Measurements from ENCODE around the gene PRMT7.

Gene PRMT7, protein sequence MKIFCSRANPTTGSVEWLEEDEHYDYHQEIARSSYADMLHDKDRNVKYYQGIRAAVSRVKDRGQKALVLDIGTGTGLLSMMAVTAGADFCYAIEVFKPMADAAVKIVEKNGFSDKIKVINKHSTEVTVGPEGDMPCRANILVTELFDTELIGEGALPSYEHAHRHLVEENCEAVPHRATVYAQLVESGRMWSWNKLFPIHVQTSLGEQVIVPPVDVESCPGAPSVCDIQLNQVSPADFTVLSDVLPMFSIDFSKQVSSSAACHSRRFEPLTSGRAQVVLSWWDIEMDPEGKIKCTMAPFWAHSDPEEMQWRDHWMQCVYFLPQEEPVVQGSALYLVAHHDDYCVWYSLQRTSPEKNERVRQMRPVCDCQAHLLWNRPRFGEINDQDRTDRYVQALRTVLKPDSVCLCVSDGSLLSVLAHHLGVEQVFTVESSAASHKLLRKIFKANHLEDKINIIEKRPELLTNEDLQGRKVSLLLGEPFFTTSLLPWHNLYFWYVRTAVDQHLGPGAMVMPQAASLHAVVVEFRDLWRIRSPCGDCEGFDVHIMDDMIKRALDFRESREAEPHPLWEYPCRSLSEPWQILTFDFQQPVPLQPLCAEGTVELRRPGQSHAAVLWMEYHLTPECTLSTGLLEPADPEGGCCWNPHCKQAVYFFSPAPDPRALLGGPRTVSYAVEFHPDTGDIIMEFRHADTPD

DNA sequence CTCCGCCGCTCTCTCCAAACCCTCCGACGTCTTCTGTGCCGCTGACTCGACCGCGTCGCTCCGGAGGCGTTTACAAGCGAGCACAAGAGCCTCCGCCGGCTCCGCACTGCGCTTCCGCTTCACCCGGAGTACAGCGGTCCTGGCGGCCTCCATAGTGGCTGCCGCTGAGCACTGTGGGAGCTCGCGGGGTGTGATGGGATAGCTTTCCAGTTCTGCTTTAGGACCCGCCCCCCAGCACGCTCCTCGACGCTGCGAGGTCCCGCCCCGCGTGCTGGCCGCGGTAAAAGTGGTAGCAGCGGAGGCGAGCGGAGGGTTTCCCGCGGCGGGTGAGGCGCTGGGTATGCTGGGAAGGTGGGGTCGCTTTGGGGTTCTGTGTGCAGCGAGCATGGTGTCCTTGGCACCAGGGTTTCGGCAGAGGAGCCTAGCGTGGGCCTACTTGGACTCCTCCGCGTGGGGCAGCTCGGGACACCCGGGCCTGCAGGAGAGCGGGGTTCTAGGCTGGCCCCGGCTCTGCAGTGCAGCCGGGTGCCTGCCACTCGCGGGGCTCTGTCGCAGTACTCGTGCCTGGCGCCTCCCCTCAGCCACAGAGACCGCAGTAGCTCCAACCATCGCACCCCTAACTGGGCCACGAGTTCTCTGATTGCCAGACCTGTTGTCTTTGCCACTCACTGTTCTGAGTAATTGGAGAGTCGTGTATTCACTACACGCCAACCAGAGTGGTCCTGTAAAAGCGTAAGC lies at the start of gene PRMT7, which contains the start of gene SLC7A6OS:
Gene PRMT7 (plus strand): TSS at position 246 of the 738 bp plus-strand sequence. CDS start 4,961 bp downstream, outside the sequence.
Gene SLC7A6OS (minus strand): TSS at position 173 of the 738 bp plus-strand sequence. CDS start 20 bp downstream, at position 153.
- in situ Hi-C loops (cut with HindIII; ENCODE audit: low sequenced_read_pairs), result no loop called here

DNA sequence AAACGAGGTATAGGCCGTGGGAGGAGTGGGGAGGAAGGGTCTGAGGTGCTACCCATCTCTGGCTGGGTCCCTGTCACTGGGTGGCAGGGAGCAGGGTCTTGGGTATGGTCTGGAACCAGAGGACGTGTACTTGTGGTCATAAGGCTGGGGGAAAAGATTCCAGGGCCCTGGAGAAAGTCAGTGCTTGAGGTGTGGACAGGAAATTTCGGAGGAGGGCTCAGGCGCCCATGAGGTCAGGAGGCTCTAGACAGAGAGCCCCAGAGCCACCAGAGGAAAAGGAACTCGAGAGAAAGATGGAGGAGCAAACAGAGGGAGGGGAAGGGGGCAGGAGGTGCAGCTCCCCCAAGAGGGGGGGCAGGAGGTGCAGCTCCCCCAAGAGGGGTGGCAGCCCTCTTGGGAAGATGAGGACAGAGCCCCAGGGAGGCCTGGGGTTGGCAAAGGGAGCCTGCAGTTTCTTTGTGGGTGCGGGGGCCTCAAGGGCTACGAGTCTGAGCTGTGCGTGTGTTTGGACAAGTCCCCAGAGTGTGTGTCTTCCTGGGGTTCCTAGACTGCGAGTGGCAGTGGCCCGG lies 47.2 kb upstream of the PRMT7 start:
- in situ Hi-C loops (cut with HindIII; ENCODE audit: low sequenced_read_pairs), result no loop called here

DNA sequence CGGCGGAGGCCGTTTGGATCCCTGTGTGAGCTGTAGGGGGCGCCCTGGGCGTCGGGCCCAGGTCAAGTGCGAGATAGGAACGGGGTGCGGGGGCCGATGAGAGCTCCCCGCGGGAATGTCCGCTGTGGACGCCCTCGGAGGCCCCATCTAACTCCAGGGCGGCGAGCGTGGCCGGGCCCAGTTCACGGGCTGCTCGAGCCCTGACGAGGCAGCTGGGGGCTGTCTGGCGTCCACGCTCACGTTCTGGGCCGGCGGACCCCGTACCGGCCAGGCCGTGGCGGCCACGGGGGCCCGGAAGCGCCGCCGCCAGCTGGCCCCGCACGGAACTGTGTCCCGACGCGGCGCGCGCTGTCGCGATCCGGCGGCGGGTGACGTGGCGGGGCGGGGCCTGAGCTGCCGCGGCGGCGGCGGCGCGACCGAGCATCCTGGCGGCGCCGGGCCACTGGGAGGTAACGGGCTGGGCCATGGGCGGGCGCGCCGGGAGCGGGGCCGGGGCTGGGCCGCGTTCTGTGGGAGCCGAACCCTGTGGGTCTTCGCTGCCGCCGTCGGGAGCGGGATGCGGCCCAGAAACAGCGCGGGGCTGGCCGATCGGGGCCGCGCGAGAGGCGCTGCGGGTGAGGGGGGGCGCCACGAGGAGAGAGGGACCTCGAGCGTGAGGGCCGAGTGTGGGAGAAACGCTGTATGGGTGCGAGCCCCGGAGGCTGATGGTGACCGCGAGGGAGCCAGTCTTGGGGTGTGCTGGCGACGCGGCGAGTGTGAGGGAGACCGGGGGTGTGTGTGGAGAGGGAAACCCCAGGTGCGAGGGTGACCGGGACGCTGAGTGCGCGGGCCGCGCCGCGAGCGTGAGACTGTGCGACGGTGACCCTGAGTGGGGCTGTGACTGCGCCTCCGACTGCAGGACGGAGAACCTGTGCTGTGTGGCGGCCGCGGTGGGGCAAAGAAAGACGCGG lies 46.4 kb upstream of the PRMT7 start, which contains the start of gene SLC7A6:
Gene SLC7A6 (plus strand): TSS at position 399 of the 950 bp plus-strand sequence. CDS start 10,201 bp downstream, outside the sequence.
- in situ Hi-C loops (cut with HindIII; ENCODE audit: low sequenced_read_pairs), result no loop called here

DNA sequence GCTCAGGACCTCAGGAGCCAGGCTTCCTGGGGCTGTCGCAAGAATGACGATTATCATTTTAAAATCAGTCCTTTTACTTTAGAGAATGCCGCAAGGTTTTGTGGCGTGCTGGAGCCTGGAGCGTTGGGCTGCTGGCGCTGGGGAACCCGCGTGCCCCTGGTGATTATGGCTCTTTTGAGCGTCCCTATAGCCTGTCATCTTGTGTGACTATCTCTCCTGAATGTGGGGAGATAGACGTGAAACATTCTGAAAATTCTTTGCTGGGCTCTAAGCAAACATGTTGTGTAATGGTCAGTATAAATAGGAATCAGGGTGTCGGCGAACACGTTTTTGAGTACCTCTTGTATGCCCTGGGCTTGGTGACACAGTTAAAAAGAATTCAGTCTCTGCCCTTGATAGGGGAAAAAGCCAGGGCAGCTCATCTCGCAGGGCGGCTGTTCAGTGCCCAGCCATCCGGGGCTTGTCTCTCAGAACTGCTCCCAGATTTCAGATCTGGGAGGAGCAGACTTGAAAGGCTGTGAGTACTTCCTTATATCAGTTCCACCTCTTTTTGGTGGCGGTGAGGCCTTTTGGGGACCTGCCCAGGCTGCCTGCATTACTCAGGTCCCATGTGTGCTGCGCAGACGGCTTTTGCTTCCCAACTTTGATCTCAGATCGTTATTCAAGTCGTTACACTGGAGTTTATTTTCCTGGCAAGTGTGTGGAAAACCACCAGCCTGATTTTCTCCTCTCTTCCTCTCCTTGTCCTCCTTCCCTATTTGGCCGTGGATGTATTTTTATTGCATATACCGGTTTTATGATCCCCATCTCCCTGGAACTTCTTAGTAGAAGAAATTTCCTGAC lies 45.5 kb upstream of the PRMT7 start:
- in situ Hi-C loops (cut with HindIII; ENCODE audit: low sequenced_read_pairs), result no loop called here

DNA sequence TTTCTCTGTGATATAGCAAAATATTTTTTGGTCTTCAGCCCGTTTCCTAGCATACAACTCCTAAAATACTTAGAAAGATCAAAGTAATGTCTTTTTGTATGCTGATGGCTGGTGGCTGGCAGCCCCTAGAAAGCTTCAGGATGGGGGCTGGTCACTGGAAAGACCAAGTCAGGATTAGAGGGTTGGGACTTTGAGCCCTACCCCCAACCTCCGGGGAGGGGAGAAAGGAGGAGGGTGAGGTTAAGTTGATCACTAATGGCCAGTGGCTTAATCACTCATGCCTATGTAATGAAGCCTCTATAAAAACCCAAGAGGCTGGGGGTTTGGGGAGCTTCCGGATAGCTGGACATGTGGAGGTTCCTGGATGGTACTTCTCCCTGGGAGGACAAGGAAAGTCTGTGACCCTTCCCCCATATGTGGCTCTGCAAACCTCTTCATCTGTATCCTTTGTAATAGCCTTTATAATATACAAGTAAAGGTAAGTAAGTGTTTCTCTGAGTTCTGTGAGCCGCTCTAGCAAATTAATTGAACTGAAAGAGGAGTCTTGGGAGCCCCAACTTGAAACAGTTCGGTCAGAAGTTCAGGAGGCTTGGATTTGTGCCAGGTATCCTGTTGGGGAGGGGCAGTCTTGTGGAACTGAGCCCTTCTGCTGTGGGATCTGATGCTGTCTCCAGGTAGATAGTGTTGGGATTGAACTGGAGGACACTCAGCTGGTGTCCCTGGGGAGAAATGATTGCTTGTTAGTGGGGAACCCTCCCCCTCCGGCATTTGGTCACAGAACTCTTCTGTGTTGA lies 43.0 kb upstream of the PRMT7 start:
- in situ Hi-C loops (cut with HindIII; ENCODE audit: low sequenced_read_pairs), result no loop called here

DNA sequence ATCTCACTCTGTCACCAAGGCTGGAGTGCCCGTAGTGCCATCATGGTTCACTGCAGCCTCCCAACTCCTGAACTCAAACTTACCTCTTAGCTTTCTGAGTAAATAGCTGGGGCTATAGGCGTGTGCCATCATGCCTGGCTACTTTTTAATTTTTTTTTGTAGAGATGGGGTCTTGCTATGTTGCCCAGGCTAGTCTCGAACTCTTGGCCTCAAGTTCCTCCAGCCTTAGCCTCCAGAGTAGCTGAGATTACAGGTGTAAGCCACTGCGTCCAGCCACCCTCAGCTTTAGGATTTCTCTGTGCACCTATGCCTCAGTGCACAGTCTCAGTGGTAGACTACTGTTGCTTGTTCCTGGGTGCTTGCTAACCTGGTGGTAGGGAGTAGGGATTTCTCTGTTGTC lies 41.0 kb upstream of the PRMT7 start:
- in situ Hi-C loops (cut with HindIII; ENCODE audit: low sequenced_read_pairs), result no loop called here

DNA sequence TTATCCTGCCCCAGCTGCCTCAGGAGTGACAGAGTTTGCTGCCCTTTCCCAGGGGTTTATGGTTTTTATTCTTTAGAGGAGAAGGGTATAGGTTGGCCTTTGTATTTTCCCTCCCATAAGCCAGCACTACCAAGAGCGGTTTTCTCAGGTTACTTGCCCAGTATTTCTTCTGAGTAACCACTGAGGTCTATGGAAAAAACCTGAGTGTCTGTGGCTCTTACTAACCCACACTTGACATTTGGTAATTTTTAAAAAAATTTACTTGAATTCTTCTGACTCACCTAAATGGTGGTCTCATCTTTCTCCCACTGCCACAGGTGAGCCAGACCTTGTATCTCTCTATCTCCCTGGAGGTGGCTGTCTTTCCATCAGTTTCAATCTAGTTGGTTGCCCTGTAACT lies 40.5 kb upstream of the PRMT7 start:
- in situ Hi-C loops (cut with HindIII; ENCODE audit: low sequenced_read_pairs), result no loop called here

DNA sequence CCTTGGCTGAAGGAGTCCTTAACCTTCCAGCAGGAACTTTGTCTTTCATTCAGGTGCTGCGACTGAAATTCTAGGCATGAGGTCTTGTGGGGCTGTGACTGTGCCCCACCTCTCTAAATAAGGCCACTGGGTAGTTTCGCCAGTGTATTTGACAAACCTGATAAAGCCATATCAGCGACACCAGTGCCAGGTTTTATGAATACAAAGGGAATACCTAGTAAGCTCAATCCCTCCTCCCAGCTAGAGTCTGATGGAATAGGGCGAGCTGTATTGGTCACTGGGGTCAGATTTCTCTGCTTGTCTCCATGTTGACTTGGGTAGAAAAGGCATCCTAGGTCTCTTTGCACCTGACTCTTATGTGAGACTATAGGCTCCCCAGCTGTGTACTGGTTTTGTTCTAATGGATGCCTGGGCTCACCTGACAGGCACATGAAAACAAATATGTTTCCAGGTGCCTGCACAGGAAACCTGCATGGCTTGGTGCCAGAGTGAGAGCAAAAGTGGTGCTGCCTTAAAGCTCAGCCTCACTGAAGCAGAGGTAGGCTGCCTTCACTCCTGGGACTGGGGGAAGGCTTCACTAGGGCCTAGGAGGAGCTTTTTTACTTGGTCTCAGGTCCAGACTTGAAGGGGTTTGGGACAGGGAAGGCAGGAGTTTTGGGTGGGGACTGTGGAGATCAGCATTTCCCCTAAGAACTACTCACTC lies 38.2 kb upstream of the PRMT7 start:
- in situ Hi-C loops (cut with HindIII; ENCODE audit: low sequenced_read_pairs), result no loop called here

DNA sequence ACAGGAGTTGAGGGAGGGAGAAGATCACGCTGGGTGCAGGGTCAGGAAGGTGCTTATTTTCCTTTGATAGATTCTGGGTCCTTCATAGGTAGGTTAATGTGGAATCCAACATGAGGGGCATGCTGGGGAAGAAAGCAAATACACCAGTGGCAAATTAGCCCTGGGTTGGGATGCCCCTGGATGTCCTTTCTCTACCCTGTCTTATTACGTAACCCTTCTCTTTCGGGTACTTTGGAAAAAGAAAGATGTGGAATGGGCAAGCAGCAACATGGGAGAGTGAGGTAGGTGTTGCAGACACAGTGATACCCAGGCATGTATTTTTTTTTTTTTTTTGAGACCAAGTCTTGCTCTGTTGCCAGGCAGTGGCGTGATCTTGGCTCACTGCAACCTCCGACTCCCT lies 37.4 kb upstream of the PRMT7 start:
- in situ Hi-C loops (cut with HindIII; ENCODE audit: low sequenced_read_pairs), result no loop called here

DNA sequence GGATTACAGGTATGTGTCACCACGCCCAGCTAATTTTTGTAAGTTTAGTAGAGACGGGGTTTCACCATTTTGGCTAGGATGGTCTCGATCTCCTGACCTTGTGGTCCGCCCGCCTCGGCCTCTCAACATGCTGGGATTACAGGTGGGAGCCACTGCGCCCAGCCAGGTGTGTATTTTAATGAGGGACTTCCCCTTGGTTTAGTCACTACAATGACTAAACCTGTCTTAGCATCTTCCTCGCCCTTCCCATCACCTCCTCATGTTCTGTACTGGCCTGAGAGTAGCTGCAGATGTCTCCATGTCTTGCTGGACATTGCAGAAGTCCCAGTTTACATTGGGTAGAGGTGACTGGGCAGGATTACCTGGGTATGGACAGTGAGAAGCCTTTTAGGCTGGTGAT lies 36.9 kb upstream of the PRMT7 start:
- in situ Hi-C loops (cut with HindIII; ENCODE audit: low sequenced_read_pairs), result no loop called here

DNA sequence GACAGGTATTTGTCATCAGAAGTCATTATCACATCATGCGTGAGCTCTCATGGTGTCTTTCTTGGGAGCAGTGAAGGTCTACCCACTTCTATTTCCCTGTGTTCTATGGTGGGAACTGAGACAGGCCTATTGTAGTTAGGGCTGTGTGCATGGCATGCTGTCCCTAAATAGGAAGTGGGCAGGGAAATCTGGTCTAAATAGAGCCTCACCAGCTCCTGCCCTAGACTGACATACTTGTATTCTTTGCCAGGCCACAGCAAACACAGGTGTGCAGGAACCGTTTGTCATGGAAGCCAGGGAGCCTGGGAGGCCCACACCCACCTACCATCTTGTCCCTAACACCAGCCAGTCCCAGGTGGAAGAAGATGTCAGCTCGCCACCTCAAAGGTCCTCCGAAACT lies 36.4 kb upstream of the PRMT7 start:
- in situ Hi-C loops (cut with HindIII; ENCODE audit: low sequenced_read_pairs), result no loop called here

DNA sequence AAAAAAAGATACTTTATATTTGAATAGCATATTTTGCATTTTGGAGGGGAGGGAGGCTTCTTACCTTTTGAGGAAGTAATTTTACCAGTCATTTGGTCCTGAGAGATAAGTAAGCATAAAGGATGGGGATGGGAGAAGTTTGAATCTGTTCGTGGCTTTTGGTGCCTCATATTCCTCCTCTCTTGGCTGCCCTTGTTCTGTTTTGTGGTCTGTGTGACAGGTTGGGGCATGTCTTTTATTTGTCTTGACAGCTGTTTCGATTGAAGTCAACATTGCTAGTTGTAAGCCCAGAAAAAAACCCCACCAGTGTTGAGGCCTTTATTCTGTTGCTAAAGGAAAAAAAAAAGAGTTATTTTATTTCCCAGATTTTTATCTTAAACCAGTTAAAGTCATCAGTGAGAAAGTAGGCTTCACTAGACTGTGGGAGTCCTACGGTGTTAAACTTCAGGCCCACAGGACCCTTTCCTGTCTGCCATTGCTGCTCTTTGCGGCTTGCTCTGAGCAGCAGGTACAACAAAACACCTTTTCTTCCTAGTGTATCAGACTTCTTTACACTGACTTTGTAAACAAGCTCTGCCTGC lies 35.1 kb upstream of the PRMT7 start:
- in situ Hi-C loops (cut with HindIII; ENCODE audit: low sequenced_read_pairs), result no loop called here

DNA sequence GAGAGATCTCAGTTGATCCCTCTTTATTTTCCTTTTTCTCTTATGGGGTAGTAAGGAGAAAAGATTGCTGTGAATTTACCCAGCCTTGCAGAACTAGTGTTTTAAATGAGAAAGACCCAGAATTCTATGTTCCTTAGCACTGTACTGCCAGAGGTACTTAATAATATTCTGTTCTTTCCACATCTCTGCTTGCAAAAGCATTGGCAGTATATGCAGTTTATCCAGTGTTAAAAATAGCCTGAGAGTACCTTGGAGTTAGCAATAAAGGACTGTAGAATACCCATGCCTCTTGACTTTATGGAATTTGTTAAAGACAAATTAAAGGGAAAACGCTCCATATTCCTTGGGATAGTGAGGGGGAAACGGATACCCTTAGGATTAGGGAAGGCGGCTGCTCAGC lies 34.6 kb upstream of the PRMT7 start:
- in situ Hi-C loops (cut with HindIII; ENCODE audit: low sequenced_read_pairs), result no loop called here

DNA sequence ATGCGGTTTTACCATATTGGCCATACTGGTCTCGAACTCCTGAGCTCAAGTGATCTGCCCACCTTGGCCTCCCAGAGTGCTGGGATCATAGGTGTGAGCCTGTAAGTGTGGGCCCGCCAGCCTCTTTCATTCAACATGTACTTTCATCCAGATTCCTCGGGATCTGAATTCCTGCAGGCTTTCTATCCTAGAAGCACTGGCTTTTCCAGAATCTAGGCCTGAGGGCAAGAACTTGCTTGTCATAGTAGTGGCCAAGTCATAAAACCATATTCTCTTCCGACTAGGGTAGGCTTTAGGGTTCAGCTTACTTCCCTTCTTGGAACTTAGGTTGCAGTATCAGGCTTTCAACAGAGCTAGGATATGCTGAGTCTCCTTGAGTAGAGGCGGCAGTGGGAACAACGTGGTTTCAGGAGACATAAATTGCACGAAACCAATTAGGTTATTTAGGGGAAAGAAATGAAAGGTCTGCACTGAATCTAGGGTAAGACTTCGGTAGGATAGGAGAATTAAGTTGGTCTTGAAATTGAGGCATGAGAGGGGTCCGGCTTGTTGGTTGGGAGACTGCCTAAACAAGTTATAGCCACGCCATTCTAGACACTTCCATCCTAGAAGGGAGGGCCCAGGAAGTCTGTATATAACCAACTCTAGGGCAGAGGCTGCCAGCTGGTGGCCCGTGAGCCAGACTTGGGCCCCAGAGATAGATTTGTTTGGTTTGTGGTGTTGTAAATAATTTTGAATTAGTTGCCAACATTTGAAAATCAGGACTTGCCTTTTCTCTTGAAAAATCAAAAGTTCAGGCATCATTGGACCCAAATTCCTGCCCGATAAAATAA lies 30.9 kb upstream of the PRMT7 start:
- in situ Hi-C loops (cut with HindIII; ENCODE audit: low sequenced_read_pairs), result no loop called here

DNA sequence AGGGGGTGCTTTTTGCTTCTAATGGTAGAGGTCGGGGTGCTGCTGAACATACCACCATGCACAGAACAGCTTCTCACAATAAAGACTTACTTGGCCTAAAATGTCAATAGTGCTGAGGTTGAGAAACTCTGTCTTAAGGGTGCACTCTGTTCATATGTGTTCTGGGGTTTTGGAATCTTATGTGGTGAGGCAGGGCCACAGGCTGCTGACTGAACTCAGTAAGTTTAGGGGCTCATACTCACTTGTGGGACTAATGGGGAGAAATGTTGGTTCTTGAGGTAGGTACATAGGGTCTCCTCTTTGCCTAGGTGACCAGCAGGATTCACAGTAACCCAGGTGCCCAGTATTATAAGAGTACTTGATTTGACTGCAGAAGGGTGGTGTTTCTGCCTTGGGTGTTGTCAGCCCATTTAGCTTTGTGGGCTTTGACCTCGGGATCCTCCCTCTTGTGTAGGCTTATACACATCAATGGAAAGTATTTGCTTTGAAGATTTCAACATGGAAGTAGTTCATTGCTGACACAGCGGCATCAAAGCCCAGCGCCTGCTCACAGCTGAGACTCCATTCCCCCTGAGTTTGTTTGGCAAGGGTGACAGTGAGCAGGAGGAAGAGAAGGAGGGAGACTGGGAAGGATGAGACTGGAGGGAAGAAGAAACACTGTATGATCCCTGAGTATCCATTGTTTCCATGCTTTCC lies 29.3 kb upstream of the PRMT7 start:
- in situ Hi-C loops (cut with HindIII; ENCODE audit: low sequenced_read_pairs), result no loop called here

DNA sequence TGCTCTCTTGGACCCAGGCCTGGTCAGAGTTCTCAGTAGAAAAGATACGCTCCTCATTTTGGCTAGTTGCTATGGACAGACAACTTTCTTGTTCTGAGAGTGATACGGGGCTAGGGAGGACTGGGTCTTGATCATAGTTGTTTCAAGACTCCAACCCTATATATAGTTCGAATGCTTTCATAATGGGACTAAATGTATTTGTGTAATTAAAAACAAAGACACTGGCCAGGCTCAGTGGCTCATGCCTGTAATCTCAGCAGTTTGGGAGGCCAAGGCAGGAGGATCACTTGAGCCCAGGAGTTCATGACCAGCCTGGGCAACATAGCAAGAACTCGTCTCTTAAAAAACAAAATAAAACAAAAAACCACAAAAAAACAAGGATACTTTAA lies 28.8 kb upstream of the PRMT7 start:
- in situ Hi-C loops (cut with HindIII; ENCODE audit: low sequenced_read_pairs), result no loop called here

All from DLD1 (cell line).